IMR-90 (cell line): ENCODE results near the gene PTHLH. TPM values are rescaled to one million over a fixed set of nuclear protein-coding genes. Genes with fewer than 3 reads are reported as not detected.

Source experiments
- ATAC-seq: fragments of 200-7000 bp; cut with Tn5 transposase; 2 replicates; pipeline ENCODE4 v1.9.1; 2020; ENCODE audit warnings: low read depth, mild to moderate bottlenecking, moderate library complexity
- BruUV-seq: library from RNA; stranded (reverse); fragments of 400-500 nt; replicated peaks from 2 replicates; lab custom pipeline; 2021; lab: Mats Ljungman, UMichigan
- CTCF ChIA-PET: fragments of 300-600 bp; formaldehyde crosslinking; extraction: SDS; loops from one replicate; lab custom pipeline; 2021; ENCODE audit warnings: antibody characterized with exemption; lab: Yijun Ruan, JAX
- POLR2A ChIA-PET: fragments of 300-600 bp; sonication (Branson Sonifier 250); formaldehyde crosslinking; loops from one replicate; lab custom pipeline; 2022; ENCODE audit warnings: antibody characterized with exemption; ENCODE audit not compliant: unreplicated experiment; lab: Charles Lee
- DNase-seq: peaks from one replicate; pipeline ENCODE4 v3.0.0; 2013
- H2AFZ ChIP-seq: replicated peaks from 2 replicates; pipeline ENCODE3; 2013; ENCODE audit warnings: low read length, mild to moderate bottlenecking; ENCODE audit not compliant: poor library complexity
- H2AK5ac ChIP-seq: 2 replicates; pipeline ENCODE4 v1.6.1; 2013; ENCODE audit warnings: low read depth, low read length, inconsistent platforms
- H2AK9ac ChIP-seq: replicated peaks from 2 replicates; pipeline ENCODE3; 2013; ENCODE audit warnings: mild to moderate bottlenecking, low read depth, low read length, moderate library complexity; ENCODE audit not compliant: poor library complexity
- H2BK120ac ChIP-seq: 2 replicates; pipeline ENCODE4 v1.6.1; 2013; ENCODE audit warnings: low read depth, low read length, inconsistent platforms
- H2BK15ac ChIP-seq: 3 replicates; pipeline ENCODE4 v1.6.1; 2013; ENCODE audit warnings: low read depth, low read length, inconsistent platforms
- H2BK20ac ChIP-seq: 2 replicates; pipeline ENCODE4 v1.6.1; 2013; ENCODE audit warnings: low read depth, mild to moderate bottlenecking, inconsistent platforms, low read length, moderate library complexity
- H2BK5ac ChIP-seq: 2 replicates; pipeline ENCODE4 v1.6.1; 2013; ENCODE audit warnings: mild to moderate bottlenecking, low read depth, low read length, inconsistent platforms; ENCODE audit not compliant: poor library complexity, severe bottlenecking
- H3K14ac ChIP-seq: replicated peaks from 2 replicates; pipeline ENCODE4 v1.6.1; 2013; ENCODE audit warnings: low read depth, low read length, inconsistent platforms
- H3K18ac ChIP-seq: 2 replicates; pipeline ENCODE4 v1.6.1; 2013; ENCODE audit warnings: low read depth, low read length, control low read depth
- H3K23ac ChIP-seq: 2 replicates; pipeline ENCODE4 v1.6.1; 2013; ENCODE audit warnings: low read depth, low read length, inconsistent platforms
- H3K27ac ChIP-seq: 2 replicates; pipeline ENCODE4 v1.5.1; 2013; ENCODE audit warnings: mild to moderate bottlenecking, control low read depth, low read length; ENCODE audit not compliant: insufficient read depth
- H3K27me3 ChIP-seq: 2 replicates; pipeline ENCODE4 v1.6.1; 2013; ENCODE audit warnings: low read length; ENCODE audit not compliant: control insufficient read depth, insufficient read depth
- H3K36me3 ChIP-seq: 2 replicates; pipeline ENCODE4 v1.6.1; 2013; ENCODE audit warnings: low read length, mixed read lengths; ENCODE audit not compliant: control insufficient read depth, insufficient read depth
- H3K4ac ChIP-seq: 2 replicates; pipeline ENCODE4 v1.6.1; 2013; ENCODE audit warnings: low read depth, low read length, inconsistent platforms
- H3K4me1 ChIP-seq: 2 replicates; pipeline ENCODE4 v1.6.1; 2013; ENCODE audit warnings: low read length, mixed read lengths; ENCODE audit not compliant: control insufficient read depth, insufficient read depth
- H3K4me2 ChIP-seq: 2 replicates; pipeline ENCODE4 v1.6.1; 2013; ENCODE audit warnings: low read depth, mild to moderate bottlenecking, control low read depth, low read length, moderate library complexity
- H3K4me3 ChIP-seq: 2 replicates; pipeline ENCODE4 v1.5.1; 2013; ENCODE audit warnings: low read depth, mild to moderate bottlenecking, control low read depth, low read length, moderate library complexity; ENCODE audit not compliant: insufficient read depth
- H3K56ac ChIP-seq: 2 replicates; pipeline ENCODE4 v1.6.1; 2013; ENCODE audit warnings: low read length, inconsistent platforms; ENCODE audit not compliant: insufficient read depth; ENCODE audit errors: extremely low read depth
- H3K79me1 ChIP-seq, 2 experiments: 2 replicates each; pipeline ENCODE4 v1.6.1; 2013; ENCODE audit warnings: low read length in 2 of 2, inconsistent platforms in 1 of 2, low read depth in 1 of 2
- H3K9ac ChIP-seq: 2 replicates; pipeline ENCODE4 v1.6.1; 2013; ENCODE audit warnings: low read depth, low read length, control low read depth
- H3K9me1 ChIP-seq: 2 replicates; pipeline ENCODE4 v1.6.1; 2013; ENCODE audit warnings: low read length, inconsistent platforms; ENCODE audit not compliant: insufficient read depth
- H3K9me3 ChIP-seq: 2 replicates; pipeline ENCODE4 v1.6.1; 2013; ENCODE audit warnings: low read length; ENCODE audit not compliant: control insufficient read depth, insufficient read depth
- H4K20me1 ChIP-seq: 2 replicates; pipeline ENCODE4 v1.6.1; 2013; ENCODE audit warnings: low read length, inconsistent platforms; ENCODE audit not compliant: insufficient read depth
- H4K5ac ChIP-seq: 2 replicates; pipeline ENCODE4 v1.6.1; 2013; ENCODE audit warnings: mild to moderate bottlenecking, low read depth, low read length, control low read depth
- H4K8ac ChIP-seq, 2 experiments: 2 replicates each; pipeline ENCODE4 v1.6.1; 2013; ENCODE audit warnings: low read depth in 2 of 2, low read length in 2 of 2, control low read depth in 1 of 2, inconsistent platforms in 1 of 2
- H4K91ac ChIP-seq: 2 replicates; pipeline ENCODE4 v1.6.1; 2013; ENCODE audit warnings: low read depth, low read length, inconsistent platforms; ENCODE audit not compliant: insufficient read depth
- BHLHE40 ChIP-seq: fragments of 150-350 bp; IDR thresholded peaks from 2 replicates; pipeline ENCODE4 v1.6.1; 2016; ENCODE audit warnings: mild to moderate bottlenecking, low read depth, low read length
- CEBPB ChIP-seq: IDR thresholded peaks from 2 replicates; pipeline ENCODE4 v1.6.1; 2012; ENCODE audit warnings: low read depth, low read length, improper control_type of control experiment
- CHD1 ChIP-seq: IDR thresholded peaks from 2 replicates; pipeline ENCODE4 v1.6.1; 2012; ENCODE audit warnings: low read depth, low read length, improper control_type of control experiment
- MAFK ChIP-seq: IDR thresholded peaks from 2 replicates; pipeline ENCODE4 v1.6.1; 2012; ENCODE audit warnings: low read depth, low read length, improper control_type of control experiment
- MXI1 ChIP-seq: IDR thresholded peaks from 2 replicates; pipeline ENCODE4 v1.6.1; 2012; ENCODE audit warnings: low read depth, mild to moderate bottlenecking, low read length, moderate library complexity, borderline replicate concordance
- NFE2L2 ChIP-seq: fragments of 150-350 bp; IDR thresholded peaks from 2 replicates; pipeline ENCODE4 v1.6.1; 2016; ENCODE audit warnings: low read depth, mild to moderate bottlenecking, low read length
- POLR2A ChIP-seq: IDR thresholded peaks from 2 replicates; pipeline ENCODE4 v1.6.1; 2012; ENCODE audit warnings: mild to moderate bottlenecking, low read depth, low read length
- RAD21 ChIP-seq: IDR thresholded peaks from 2 replicates; pipeline ENCODE4 v1.6.1; 2012; ENCODE audit warnings: low read length, improper control_type of control experiment
- SMC3 ChIP-seq: fragments of 150-350 bp; IDR thresholded peaks from 2 replicates; pipeline ENCODE4 v1.6.1; 2016; ENCODE audit warnings: low read depth, mild to moderate bottlenecking, antibody characterized with exemption, low read length, moderate library complexity
- dilution Hi-C: fragments of 300-500 bp; cut with HindIII; formaldehyde crosslinking; loops from one replicate; pipeline ENCODE4 v1.14.3; 2018; ENCODE audit warnings: low sequenced_read_pairs; ENCODE audit not compliant: unreplicated experiment
- in situ Hi-C: fragments of 300-500 bp; cut with MboI; formaldehyde crosslinking; loops from 3 replicates; pipeline ENCODE4 v1.14.3; 2019; ENCODE audit warnings: low sequenced_read_pairs, inconsistent platforms, mixed read lengths
- intact Hi-C: fragments of 100-400 bp; cut with micrococcal nuclease; formaldehyde crosslinking; loops from 2 replicates; pipeline ENCODE4 v1.10.0; 2022
- polyA plus RNA-seq, 3 experiments: library from polyadenylated mRNA; depleted of rRNA; stranded (reverse); fragments of >200 nt; gene quantifications; 2 replicates each; pipeline ENCODE4 v1.2.3, GENCODE V29; 2012; ENCODE audit warnings: low replicate concordance in 1 of 3
- total RNA-seq: library from RNA; depleted of rRNA; stranded (reverse); fragments of >200 nt; gene quantifications from 2 replicates; pipeline ENCODE4 v1.2.3, GENCODE V29; 2012
- TF ChIP-seq, protein P1 (sequence below): conservative IDR thresholded peaks from 2 replicates; pipeline ENCODE4 v1.5.1; 2012; ENCODE audit warnings: mild to moderate bottlenecking, low read depth, low read length, improper control_type of control experiment
- TF ChIP-seq, protein P2 (sequence below): fragments of 150-350 bp; IDR thresholded peaks from 2 replicates; pipeline ENCODE4 v1.6.1; 2016; ENCODE audit warnings: low read depth, mild to moderate bottlenecking, low read length, moderate library complexity, borderline replicate concordance
- TF ChIP-seq, protein P3 (sequence below): fragments of 150-350 bp; IDR thresholded peaks from 2 replicates; pipeline ENCODE4 v1.6.1; 2017; ENCODE audit warnings: mild to moderate bottlenecking, antibody characterized with exemption, low read length, low read depth

The PTHLH gene
- total and polyA plus RNA-seq, 2 of the 4 experiments (the other 2 are of a cell fraction), result 0.36 to 1.3 TPM

DNA sequence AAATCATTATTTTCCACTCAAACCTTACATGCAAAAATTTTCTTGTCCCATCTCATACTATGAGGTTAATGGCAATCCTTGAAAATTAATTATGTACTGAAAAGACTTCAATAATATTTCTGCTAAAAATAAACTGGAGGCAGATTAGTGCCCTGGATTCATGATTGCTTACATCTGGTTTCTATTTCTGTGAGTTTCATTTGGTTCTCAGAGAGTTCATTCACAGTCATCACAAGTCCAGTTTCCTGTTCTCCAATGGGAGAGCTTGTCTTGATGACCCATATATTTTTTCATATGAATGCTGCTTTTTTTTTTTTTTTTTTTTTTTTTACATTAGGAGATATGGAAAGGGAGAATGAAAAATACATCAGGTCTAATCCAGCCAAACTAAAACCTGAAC is 6.6 kb upstream of the PTHLH start:
- Histone ChIP-seq H2BK20ac (no peak overlapping the region), H3K9me3 (no peaks in the 10 kb centered on the region), H3K9me1 (no peaks in the 10 kb centered on the region; the same call in 1 of the 2 replicates), H3K4me1 (no peaks in the 10 kb centered on the region; the same call in 1 of the 2 replicates), H4K8ac (no peak overlapping the region), H3K79me1 (no peaks in the 10 kb centered on the region), H2AFZ (no peak overlapping the region), H4K5ac (no peak overlapping the region), H3K36me3 (no peaks in the 10 kb centered on the region), H2BK5ac (no peak overlapping the region), H3K4me2 (no peak overlapping the region), H2AK9ac (no peak overlapping the region), H3K18ac (no peak overlapping the region), H2AK5ac (no peak overlapping the region), H3K14ac (no peak overlapping the region), H3K4ac (no peak overlapping the region), H4K91ac (no peak overlapping the region), H3K23ac (no peak overlapping the region), H3K56ac (no peak overlapping the region), H3K27ac (no peak overlapping the region), H2BK15ac (no peak overlapping the region), H2BK120ac (no peak overlapping the region), H3K9ac (no peak overlapping the region), H3K4me3 (no peak overlapping the region), H3K27me3 (peaks cover 3% of the 10 kb centered on the region; the same call in 1 of the 2 replicates), H4K20me1 (no peaks in the 10 kb centered on the region)
- intact Hi-C loops (no loop called here), in situ Hi-C loops (no loop called here), dilution Hi-C loops (no loop called here)
- ChIA-PET POLR2A (no interaction called here), CTCF (no interaction called here)
- ATAC-seq (no peak), DNase-seq (peak; percentile 48)
- TF ChIP-seq CEBPB, result no peak
- TF ChIP-seq, protein P1, sequence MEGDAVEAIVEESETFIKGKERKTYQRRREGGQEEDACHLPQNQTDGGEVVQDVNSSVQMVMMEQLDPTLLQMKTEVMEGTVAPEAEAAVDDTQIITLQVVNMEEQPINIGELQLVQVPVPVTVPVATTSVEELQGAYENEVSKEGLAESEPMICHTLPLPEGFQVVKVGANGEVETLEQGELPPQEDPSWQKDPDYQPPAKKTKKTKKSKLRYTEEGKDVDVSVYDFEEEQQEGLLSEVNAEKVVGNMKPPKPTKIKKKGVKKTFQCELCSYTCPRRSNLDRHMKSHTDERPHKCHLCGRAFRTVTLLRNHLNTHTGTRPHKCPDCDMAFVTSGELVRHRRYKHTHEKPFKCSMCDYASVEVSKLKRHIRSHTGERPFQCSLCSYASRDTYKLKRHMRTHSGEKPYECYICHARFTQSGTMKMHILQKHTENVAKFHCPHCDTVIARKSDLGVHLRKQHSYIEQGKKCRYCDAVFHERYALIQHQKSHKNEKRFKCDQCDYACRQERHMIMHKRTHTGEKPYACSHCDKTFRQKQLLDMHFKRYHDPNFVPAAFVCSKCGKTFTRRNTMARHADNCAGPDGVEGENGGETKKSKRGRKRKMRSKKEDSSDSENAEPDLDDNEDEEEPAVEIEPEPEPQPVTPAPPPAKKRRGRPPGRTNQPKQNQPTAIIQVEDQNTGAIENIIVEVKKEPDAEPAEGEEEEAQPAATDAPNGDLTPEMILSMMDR, result no peak
- no peak for TF ChIP-seq CHD1
- TF ChIP-seq MXI1, result no peak
- TF ChIP-seq RAD21, result no peak
- TF ChIP-seq NFE2L2, result no peak
- no peak for TF ChIP-seq SMC3
- TF ChIP-seq BHLHE40, result no peak
- no peak for TF ChIP-seq MAFK
- TF ChIP-seq, protein P2, sequence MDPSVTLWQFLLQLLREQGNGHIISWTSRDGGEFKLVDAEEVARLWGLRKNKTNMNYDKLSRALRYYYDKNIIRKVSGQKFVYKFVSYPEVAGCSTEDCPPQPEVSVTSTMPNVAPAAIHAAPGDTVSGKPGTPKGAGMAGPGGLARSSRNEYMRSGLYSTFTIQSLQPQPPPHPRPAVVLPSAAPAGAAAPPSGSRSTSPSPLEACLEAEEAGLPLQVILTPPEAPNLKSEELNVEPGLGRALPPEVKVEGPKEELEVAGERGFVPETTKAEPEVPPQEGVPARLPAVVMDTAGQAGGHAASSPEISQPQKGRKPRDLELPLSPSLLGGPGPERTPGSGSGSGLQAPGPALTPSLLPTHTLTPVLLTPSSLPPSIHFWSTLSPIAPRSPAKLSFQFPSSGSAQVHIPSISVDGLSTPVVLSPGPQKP, result no peak
- no peak for TF ChIP-seq POLR2A
- TF ChIP-seq, protein P3, sequence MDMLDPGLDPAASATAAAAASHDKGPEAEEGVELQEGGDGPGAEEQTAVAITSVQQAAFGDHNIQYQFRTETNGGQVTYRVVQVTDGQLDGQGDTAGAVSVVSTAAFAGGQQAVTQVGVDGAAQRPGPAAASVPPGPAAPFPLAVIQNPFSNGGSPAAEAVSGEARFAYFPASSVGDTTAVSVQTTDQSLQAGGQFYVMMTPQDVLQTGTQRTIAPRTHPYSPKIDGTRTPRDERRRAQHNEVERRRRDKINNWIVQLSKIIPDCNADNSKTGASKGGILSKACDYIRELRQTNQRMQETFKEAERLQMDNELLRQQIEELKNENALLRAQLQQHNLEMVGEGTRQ, result no peak
- no TSS peak for BruUV-seq
